K562 (cell line): Measurements from ENCODE around the gene NRP2. TPM values are rescaled to one million over a fixed set of nuclear protein-coding genes. Genes with fewer than 3 reads are reported as not detected.

Experiments
- ATAC-seq: fragments of 200-7000 bp; cut with Tn5 transposase; 3 replicates; pipeline ENCODE4 v1.9.1; 2020; ENCODE audit warnings: moderate library complexity
- BruUV-seq: library from RNA; stranded (reverse); fragments of 400-500 nt; replicated peaks from 2 replicates; lab custom pipeline; 2021; lab: Mats Ljungman, UMichigan
- CTCF ChIA-PET: fragments of 300-600 bp; formaldehyde crosslinking; extraction: SDS; loops from one replicate; lab custom pipeline; 2021; ENCODE audit warnings: low intra/inter-chr PET ratio; lab: Yijun Ruan, JAX
- POLR2A ChIA-PET: fragments of 300-600, 350-650 bp; sonication (Branson Sonifier 250); formaldehyde crosslinking; extraction: SDS; loops from one replicate; lab custom pipeline; 2021; ENCODE audit warnings: antibody characterized with exemption, inconsistent platforms; lab: Yijun Ruan, JAX
- DNase-seq, 4 experiments: peaks; one replicate each; pipeline versions ENCODE4 v3.0.0 to v3.0.0-alpha.2; 2011 to 2018; ENCODE audit warnings: low spot score in 3 of 4, mixed read lengths in 3 of 4; ENCODE audit errors: extremely low read depth in 1 of 4
- FAIRE-seq: peaks from 2 replicates; lab custom pipeline; 2011; peaks lifted over from hg19 to GRCh38; lab: Jason Lieb, UNC
- H2AFZ ChIP-seq: 2 replicates; pipeline ENCODE4 v1.6.0; 2011; ENCODE audit warnings: low read depth, low read length, control low read depth, inconsistent platforms
- H3K27ac ChIP-seq: fragments of 200-600 bp; 3 replicates; pipeline ENCODE4 v1.8.0; 2011; ENCODE audit warnings: low read depth, mild to moderate bottlenecking, control low read depth, inconsistent platforms, low read length, moderate library complexity, mixed read lengths; ENCODE audit errors: extremely low read depth
- H3K27me3 ChIP-seq, 2 experiments: fragments of 300-600 bp in 1 of 2; 2 replicates in 1 of 2; 3 replicates in 1 of 2; pipeline versions ENCODE4 v1.6.0 to v1.8.0; 2011; ENCODE audit warnings: inconsistent platforms in 2 of 2, low read length in 2 of 2, mild to moderate bottlenecking in 1 of 2, mixed read lengths in 1 of 2, moderate library complexity in 1 of 2; ENCODE audit not compliant: control insufficient read depth in 2 of 2, insufficient read depth in 2 of 2
- H3K36me3 ChIP-seq: fragments of 300-600 bp; 3 replicates; pipeline ENCODE4 v1.8.0; 2011; ENCODE audit warnings: mild to moderate bottlenecking, low read length, inconsistent platforms; ENCODE audit not compliant: control insufficient read depth, insufficient read depth
- H3K4me1 ChIP-seq, 2 experiments: fragments of 200-600 bp in 1 of 2; replicated peaks in 1 of 2; 2 replicates in 1 of 2; 3 replicates in 1 of 2; pipeline versions ENCODE4 v1.5.1 to v1.8.0; 2011; ENCODE audit warnings: inconsistent platforms in 2 of 2, low read length in 2 of 2, mild to moderate bottlenecking in 1 of 2, mixed read lengths in 1 of 2, moderate library complexity in 1 of 2; ENCODE audit not compliant: control insufficient read depth in 2 of 2, insufficient read depth in 2 of 2
- H3K4me2 ChIP-seq: 2 replicates; pipeline ENCODE4 v1.6.1; 2011; ENCODE audit warnings: low read length, control low read depth, inconsistent platforms, mixed read lengths; ENCODE audit not compliant: insufficient read depth
- H3K4me3 ChIP-seq: fragments of 200-600 bp; sonication (generic), shearing (Covaris generic); 2 replicates; pipeline ENCODE4 v1.5.1; 2016; ENCODE audit warnings: control low read depth, inconsistent platforms
- H3K79me2 ChIP-seq: fragments of 200-600 bp; 3 replicates; pipeline ENCODE4 v1.8.0; 2011; ENCODE audit warnings: low read length, inconsistent platforms; ENCODE audit not compliant: control insufficient read depth, insufficient read depth
- H3K9ac ChIP-seq, 2 experiments: 2 replicates each; pipeline versions ENCODE4 v1.6.0 to v1.6.1; 2011; ENCODE audit warnings: low read depth in 2 of 2, low read length in 2 of 2, control low read depth in 1 of 2, inconsistent platforms in 1 of 2, mild to moderate bottlenecking in 1 of 2, mixed read lengths in 1 of 2; ENCODE audit not compliant: insufficient read depth in 1 of 2
- H3K9me1 ChIP-seq: one replicate; pipeline ENCODE4 v1.6.0; 2011; ENCODE audit warnings: inconsistent platforms, mild to moderate bottlenecking, low read length, moderate library complexity; ENCODE audit not compliant: control insufficient read depth, insufficient read depth
- H3K9me3 ChIP-seq: replicated peaks from 2 replicates; pipeline ENCODE4 v1.5.1; 2011; ENCODE audit warnings: low read depth, low read length, inconsistent platforms; ENCODE audit not compliant: control insufficient read depth, insufficient read depth
- H4K20me1 ChIP-seq: replicated peaks from 2 replicates; pipeline ENCODE4 v1.6.1; 2011; ENCODE audit warnings: low read length, inconsistent platforms, mixed read lengths; ENCODE audit not compliant: control insufficient read depth, insufficient read depth
- ARID3B ChIP-seq: fragments of 250-450 bp; sonication (Bioruptor Pico); IDR thresholded peaks from 2 replicates; pipeline ENCODE4 v1.4.0; 2020; ENCODE audit warnings: borderline replicate concordance
- HLTF ChIP-seq: fragments of 450-650 bp; IDR thresholded peaks from 2 replicates; pipeline ENCODE4 v1.6.1; 2016
- KDM4B ChIP-seq, 2 experiments: fragments of 450-650 bp in 1 of 2; sonication (generic) in 1 of 2; IDR thresholded peaks; 2 replicates each; pipeline ENCODE4 v1.6.1; 2016 to 2017; ENCODE audit warnings: borderline replicate concordance in 2 of 2, antibody characterized with exemption in 1 of 2, low read depth in 1 of 2, mild to moderate bottlenecking in 1 of 2
- NR3C1 ChIP-seq: sonication (generic); formaldehyde crosslinking; IDR thresholded peaks from 2 replicates; pipeline ENCODE4 v1.8.1; 2022; ENCODE audit warnings: missing genetic modification reagents
- ZFPM2 ChIP-seq: fragments of 250-450 bp; sonication (Bioruptor Pico); IDR thresholded peaks from 2 replicates; pipeline ENCODE4 v1.5.1; 2022; ENCODE audit warnings: mild to moderate bottlenecking
- ZMIZ1 ChIP-seq, 2 experiments: fragments of 150-350 bp in 1 of 2; IDR thresholded peaks; 2 replicates each; pipeline ENCODE4 v1.6.1; 2012 to 2016; ENCODE audit warnings: low read depth in 2 of 2, low read length in 2 of 2, mild to moderate bottlenecking in 1 of 2, moderate library complexity in 1 of 2
- ZNF311 ChIP-seq: fragments of 250-450 bp; sonication (Bioruptor Pico); IDR thresholded peaks from 2 replicates; pipeline ENCODE4 v1.4.0; 2020; ENCODE audit warnings: mild to moderate bottlenecking, moderate library complexity
- WGBS: fragments of 100-300 bp; shearing (Covaris generic); methylation state at CpG from one replicate; pipeline ENCODE4 v1.1.6; 2016; ENCODE audit warnings: low coverage, mixed read lengths; ENCODE audit not compliant: insufficient coverage; ENCODE audit errors: missing lambda C conversion rate; 5-methylcytosine and 5-hydroxymethylcytosine counted together
- in situ Hi-C: fragments of 300-500 bp; cut with MboI; formaldehyde crosslinking; loops from 4 replicates; pipeline ENCODE4 v1.15.0; 2018; ENCODE audit warnings: inconsistent platforms, mixed read lengths
- intact Hi-C: fragments of 100-400 bp; cut with micrococcal nuclease; formaldehyde crosslinking; loops from 2 replicates; pipeline ENCODE4 v1.14.2; 2022
- polyA plus RNA-seq, 8 experiments: library from polyadenylated mRNA; depleted of rRNA in 4 of 8; stranded (reverse) in 5 of 8; unstranded in 3 of 8; fragments of >200 nt; fragmentation: Nextera tagmentation in 2 of 8; fragmentation: Illumina TruSeq in 1 of 8; extraction: Ambion mirVana in 2 of 8; extraction: Trizol in 1 of 8; gene quantifications; 2 replicates each; pipeline versions ENCODE4 v1.2.1 to v1.2.3, GENCODE V29; 2011 to 2014; ENCODE audit warnings: inconsistent platforms in 1 of 8, missing spikeins in 1 of 8
- total RNA-seq, 7 experiments: library from RNA; depleted of rRNA in 6 of 7; stranded (reverse); fragments of >200 nt in 6 of 7; fragmentation: Illumina TruSeq in 2 of 7; extraction: Trizol in 2 of 7; gene quantifications; 2 replicates each; pipeline versions ENCODE4 v1.2.1 to v1.2.3, GENCODE V29; 2011 to 2021; ENCODE audit warnings: low replicate concordance in 1 of 7

Gene NRP2
- total and polyA plus RNA-seq, 9 of the 15 experiments (the other 6 are each of a cell fraction or from before 2014, with no cell fraction given): 0.05 to 0.31 (median 0.15) TPM; not detected in 5

GRCh38 chr2:205722283-205722918, 40.1 kb downstream of the NRP2 start:
- BruUV-seq: no TSS peak
- POLR2A ChIA-PET: no interaction called here
- Histone ChIP-seq H4K20me1 (no peaks in the 10 kb centered on the region), H3K9me3 (no peaks in the 10 kb centered on the region), H3K79me2 (no peaks in the 10 kb centered on the region), H3K27me3 (peaks cover 0 to 5% of the 10 kb centered on the region in 2 experiments; a peak in 2 of 5 replicates), H3K27ac (no peak overlapping the region), H3K4me2 (no peak overlapping the region), H3K9ac (no peak overlapping the region), H3K4me1 (no peaks in the 10 kb centered on the region), H3K4me3 (no peak overlapping the region), H2AFZ (no peak overlapping the region), H3K9me1 (no peaks in the 10 kb centered on the region), H3K36me3 (no peaks in the 10 kb centered on the region)
- ATAC-seq: no peak
- CTCF ChIA-PET: no interaction called here
- FAIRE-seq: no peak
- in situ Hi-C loops (no loop called here), intact Hi-C loops (no loop called here)
- TF ChIP-seq ZMIZ1 (IDR thresholded peaks at IDR 0.05; ENCODE audit: low read depth in 2 of 2, low read length in 2 of 2): no peak
- TF ChIP-seq ARID3B (CRISPR knock-in tag): no peak
- TF ChIP-seq ZFPM2 (CRISPR knock-in tag): no peak
- no peak for TF ChIP-seq KDM4B (IDR thresholded peaks at IDR 0.05; ENCODE audit: borderline replicate concordance in 2 of 2, low read depth in 1 of 2)
- no peak for TF ChIP-seq ZNF311
- TF ChIP-seq HLTF: no peak
- no peak for TF ChIP-seq NR3C1 (CRISPR knock-in tag)
- DNase-seq: no peak
- WGBS: 0% methylated on average over 4 of the region's 4 CpGs
